Fibroblast of skin of scalp (primary cell): Measurements from ENCODE around the gene CEP72.

Source experiments
- DNase-seq: peaks from one replicate; pipeline ENCODE4 v3.0.0-alpha.2; 2013

The CEP72 gene

GRCh38 chr5:639584-640213 is 27.6 kb downstream of the CEP72 start:
- no peak for DNase-seq

GRCh38 chr5:640461-641330 is 28.6 kb downstream of the CEP72 start:
- peak; percentile 3 for DNase-seq

GRCh38 chr5:641331-641765 is 29.2 kb downstream of the CEP72 start:
- DNase-seq, result no peak

GRCh38 chr5:642481-642880 is 30.3 kb downstream of the CEP72 start:
- DNase-seq, result no peak

GRCh38 chr5:643351-643801 is 31.2 kb downstream of the CEP72 start:
- no peak for DNase-seq

GRCh38 chr5:643811-644271 is 31.7 kb downstream of the CEP72 start:
- peak; percentile 6 for DNase-seq

DNA sequence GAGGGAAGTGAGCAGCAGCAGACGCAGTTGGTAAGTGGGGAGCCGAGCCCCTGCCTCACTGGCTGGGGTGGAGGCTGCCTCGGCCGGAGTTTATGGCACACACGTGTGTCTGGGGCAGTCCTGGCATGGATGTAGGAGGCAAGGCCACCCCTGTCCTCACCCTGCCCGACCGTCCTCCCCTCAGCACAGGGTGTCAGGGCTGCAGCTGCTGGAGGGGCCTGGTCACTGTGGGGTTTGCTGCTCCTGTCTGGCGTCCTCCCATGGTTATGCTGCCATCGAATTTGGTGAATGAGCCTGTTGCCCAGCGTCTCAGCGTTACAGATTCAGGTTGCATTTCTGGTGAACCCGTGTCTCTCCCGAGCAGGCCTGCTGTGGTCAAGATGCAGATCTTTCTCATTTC is 32.4 kb downstream of the CEP72 start:
- DNase-seq, result no peak

- no peak for DNase-seq
These were observed 32.8 kb downstream of the CEP72 start for GRCh38 chr5:644971-645370.

- no peak for DNase-seq
These were observed 33.3 kb downstream of the CEP72 start for GRCh38 chr5:645421-645820.

DNA sequence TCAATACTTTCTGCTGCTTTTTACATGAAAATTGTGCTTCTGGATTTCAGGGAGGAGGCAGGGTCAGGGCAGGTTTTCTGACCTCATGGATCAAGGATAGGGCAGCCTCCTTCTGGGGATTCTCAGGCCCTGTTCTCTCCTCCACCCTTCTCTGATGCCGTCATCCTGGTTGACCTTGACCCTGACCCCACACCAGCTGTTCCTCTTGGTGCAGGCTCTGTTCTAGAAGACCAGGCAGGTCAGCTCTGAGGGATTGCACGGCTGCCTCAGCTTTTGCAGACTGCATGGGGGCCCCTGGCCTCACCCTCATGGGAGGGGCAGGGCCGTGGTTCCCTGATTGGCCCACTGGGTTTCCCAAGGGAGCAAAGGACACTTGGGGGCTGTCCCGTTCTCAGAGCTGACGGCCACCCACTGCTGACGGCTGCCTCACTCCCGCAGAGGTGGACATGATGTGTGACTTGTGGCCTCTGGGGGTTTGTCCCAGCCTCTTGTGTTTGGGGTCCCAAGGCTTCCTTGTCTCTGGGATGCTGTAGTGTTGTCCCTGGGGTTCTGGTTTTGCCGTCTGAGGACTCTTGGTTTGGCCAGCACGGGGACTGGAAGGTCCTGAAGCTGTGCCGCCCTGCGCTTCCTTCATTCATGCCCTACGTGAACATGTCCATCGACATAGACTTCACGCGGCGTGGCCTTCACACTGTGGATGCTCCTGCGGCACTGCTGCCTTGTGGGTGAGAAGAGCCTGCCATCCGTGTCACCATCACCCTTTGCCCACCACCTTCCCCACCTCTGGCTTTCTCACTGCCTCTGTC is 34.5 kb downstream of the CEP72 start:
- DNase-seq, result no peak

DNA sequence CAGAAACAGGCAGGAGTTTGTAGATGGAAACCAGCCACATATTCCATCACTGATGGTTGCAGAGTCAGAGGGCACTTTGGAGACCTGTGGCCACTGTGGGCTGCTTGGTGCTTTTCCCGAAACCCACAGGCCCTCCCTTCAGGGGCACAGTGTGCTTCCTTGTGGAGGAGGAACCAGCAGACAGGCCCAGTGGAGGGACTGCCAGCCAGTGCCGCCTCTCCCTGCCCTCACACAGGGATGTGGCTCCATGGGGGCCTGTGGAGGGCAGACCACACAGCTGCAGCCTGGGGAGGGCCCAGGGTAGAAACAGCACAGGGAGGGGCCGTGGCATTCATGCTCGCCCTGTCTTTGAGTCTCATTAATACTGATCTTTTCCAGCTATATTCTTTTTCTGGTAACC is 35.2 kb downstream of the CEP72 start:
- no peak for DNase-seq

DNA sequence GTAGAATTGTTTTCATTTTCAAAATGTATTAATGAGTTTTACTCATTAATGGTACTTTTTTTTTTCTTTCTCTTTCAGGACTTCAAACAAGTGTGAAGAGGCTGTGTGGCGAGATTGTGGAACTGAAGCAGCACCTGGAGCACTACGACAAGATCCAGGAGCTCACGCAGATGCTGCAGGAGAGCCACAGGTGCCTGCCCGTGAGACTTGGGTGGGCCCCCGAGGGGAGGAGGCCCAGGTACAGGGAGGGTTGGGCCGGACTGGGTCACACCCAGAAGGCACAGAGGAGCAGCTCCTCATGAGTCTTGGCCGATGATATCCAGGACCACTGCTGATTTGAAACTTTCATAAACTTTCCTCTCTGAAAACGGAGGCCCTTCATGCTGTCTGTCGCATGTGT is 35.6 kb downstream of the CEP72 start:
- no peak for DNase-seq

GRCh38 chr5:651296-652022 is 39.3 kb downstream of the CEP72 start:
- DNase-seq, result no peak

GRCh38 chr5:652023-652515 is 39.9 kb downstream of the CEP72 start:
- DNase-seq, result no peak

DNA sequence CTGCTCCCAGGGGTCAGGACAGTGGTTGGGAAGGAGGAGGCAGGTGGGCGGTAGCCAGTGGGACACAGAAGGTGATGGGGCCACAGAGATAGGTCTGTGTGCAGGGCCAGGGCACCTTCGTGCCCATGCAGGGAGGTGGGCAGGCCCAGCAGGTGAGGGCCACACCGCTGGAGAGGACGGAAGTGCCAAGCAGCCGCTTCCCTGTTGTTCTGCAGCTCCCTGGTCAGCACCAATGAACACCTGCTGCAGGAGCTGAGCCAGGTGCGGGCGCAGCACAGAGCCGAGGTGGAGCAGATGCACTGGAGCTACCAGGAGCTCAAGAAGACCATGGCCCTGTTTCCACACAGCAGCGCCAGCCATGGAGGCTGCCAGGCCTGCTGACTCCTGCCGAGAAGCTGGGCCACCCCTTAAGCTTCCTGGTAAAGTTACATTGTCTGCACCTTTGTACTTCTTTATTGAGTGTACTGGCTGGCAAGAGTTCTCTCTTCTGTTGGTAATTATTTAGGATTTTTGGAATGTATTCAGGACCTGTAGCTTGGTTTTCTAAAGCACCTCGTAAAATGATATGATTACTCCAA is 40.7 kb downstream of the CEP72 start:
- DNase-seq, result no peak

GRCh38 chr5:654071-654778 is 42.1 kb downstream of the CEP72 start:
- no peak for DNase-seq

- no peak for DNase-seq
These were observed 43.3 kb downstream of the CEP72 start for GRCh38 chr5:655406-655805.

DNA sequence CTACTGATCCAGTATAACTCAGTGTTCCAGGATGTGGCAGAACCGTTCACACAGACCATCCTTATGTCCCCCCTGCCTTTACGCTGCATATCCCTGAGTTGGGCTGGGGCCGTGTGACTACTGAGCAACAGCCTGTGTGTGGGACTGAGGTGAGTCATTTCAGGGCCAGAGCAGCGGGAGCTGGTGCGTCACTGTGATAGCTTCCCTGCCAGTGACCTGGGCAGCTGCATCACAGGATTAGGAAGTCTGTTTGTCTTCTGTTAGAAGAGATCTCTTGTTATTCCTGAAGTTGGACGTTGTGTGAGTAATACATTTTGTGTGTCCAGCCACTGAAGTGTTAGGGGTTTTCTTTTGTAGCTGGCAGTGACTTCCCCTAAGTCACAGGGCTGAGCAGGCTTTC is 45.4 kb downstream of the CEP72 start:
- DNase-seq, result peak; percentile 41

DNA sequence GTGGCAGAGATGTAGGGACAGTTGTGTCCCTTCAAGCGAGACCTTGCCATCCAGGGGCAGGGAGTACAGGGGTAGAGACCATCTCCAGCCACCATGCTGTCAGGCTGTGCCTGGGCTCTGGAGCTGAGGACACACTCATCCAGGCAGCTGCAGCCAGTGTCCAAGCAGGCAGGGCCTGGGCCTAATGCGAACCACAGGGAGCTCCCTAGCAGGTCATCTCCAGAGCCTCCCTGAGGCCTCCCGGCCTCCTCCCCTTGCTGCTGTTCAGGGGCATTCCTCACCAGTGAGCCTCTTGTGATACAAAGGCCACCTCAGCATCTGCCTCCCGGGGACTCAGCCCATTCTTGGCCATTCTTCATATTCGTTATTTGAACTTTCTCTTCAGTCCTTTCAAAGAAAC is 46.0 kb downstream of the CEP72 start:
- DNase-seq, result no peak

DNA sequence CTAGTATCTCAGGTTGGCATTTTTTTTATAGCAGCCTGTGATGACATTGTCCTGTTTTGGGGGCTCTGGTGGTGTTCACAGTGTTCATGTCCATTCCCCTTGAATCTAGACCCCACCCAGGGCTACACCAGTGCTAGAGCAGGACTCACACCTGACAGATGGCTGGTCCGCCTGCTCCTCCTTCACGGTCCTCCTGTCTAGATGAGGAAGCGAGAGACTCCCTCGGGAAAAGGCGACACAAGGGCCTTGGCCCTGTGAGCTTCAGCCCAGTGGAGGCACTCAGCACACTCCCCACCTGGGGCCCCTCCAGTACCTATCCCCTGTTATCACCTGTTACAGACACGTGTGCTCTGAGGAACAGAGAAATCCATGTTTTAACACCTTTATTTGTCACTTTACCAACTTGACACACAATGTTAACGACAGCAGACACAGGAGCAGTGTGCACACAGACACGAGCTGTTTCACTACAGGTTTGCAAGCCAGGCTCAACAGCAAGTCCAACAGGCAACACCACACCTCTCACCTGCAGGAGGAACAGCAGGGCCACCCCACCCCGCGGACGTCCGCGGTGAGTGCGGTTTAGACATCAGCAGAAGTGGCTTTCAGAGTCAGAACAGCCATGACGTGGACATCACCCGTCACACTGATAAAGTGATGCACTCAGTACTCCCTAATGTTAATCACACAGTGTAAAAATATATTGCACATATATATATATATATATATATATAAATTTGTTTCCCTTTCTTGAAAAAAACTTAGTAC is 47.5 kb downstream of the CEP72 start:
- DNase-seq, result no peak
